Heart left ventricle (tissue), 13 donors: ENCODE measurements around the gene PRTG.

Experiments
- POLR2A ChIP-seq, 2 donors: fragments of 450-650 bp; IDR thresholded peaks; one replicate each; pipeline ENCODE4 v1.6.1; 2017; ENCODE audit warnings: antibody characterized with exemption in 2 of 2, mild to moderate bottlenecking in 2 of 2, moderate library complexity in 2 of 2
- TF ChIP-seq, protein P1 (sequence below), 12 donors: fragments of 200-600 bp; sonication (generic) in 4 of 12; IDR thresholded peaks; one replicate each; pipeline versions ENCODE4 v1.5.0 to v1.8.0; 2018 to 2022; ENCODE audit warnings: antibody characterized with exemption in 12 of 12, mild to moderate bottlenecking in 5 of 12
- donor health status: ischemic (EF 13 %, LVEDD 7.1; RV severe dilation, severe dysfunction).
- donor health status: DM: no; HTN: yes; CAD: no.
- donor health status: DM: no; HTN: no; CAD: no.
- donor health status: ischemic (EF 25% LVEDD 6.9; RV normal size, moderate dysfunction).
- donor health status: ischemic (EF 25% LVEDD 5.7; RV mildly dilated, moderate dysfunction).
- donor health status: ischemic (EF 35%, LVEDD 5.7; RV mildly dilated, moderate dysfunction).
- donor health status: nonischemic (EF 11% LVEDD 7.7; RV severe dilation, severe dysfunction).
- donor health status: DM: yes; HTN: yes; CAD: no.
- donor health status: PGD.
- donor health status: ischemic (EF 29% LVEDD 5.4; RV normal size, mild dysfunction).
- donor health status: nonischemic (EF 23%, LVEDD 6.1; RV moderate dilation, normal function).

DNA sequence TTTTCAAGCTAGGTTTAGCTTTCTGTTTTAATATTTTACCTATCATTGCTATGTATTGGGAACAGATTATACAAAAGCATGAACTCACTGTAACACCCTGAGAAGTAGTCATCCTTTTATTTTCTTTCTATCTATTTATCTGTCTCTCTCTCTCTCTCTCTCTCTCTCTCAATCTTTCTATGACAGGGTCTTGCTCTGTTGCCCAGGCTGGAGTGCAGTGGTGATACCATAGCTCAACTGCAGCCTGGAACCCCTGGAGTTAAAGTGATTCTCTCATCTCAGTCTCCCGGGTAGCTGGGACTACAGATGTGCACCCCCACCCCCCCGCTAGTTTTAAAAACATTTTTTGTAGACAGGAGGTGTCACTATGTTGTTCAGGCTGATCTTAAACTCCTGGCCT lies 28.9 kb downstream of the PRTG start:
- TF ChIP-seq, protein P1, sequence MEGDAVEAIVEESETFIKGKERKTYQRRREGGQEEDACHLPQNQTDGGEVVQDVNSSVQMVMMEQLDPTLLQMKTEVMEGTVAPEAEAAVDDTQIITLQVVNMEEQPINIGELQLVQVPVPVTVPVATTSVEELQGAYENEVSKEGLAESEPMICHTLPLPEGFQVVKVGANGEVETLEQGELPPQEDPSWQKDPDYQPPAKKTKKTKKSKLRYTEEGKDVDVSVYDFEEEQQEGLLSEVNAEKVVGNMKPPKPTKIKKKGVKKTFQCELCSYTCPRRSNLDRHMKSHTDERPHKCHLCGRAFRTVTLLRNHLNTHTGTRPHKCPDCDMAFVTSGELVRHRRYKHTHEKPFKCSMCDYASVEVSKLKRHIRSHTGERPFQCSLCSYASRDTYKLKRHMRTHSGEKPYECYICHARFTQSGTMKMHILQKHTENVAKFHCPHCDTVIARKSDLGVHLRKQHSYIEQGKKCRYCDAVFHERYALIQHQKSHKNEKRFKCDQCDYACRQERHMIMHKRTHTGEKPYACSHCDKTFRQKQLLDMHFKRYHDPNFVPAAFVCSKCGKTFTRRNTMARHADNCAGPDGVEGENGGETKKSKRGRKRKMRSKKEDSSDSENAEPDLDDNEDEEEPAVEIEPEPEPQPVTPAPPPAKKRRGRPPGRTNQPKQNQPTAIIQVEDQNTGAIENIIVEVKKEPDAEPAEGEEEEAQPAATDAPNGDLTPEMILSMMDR (IDR thresholded peaks at IDR 0.05): no peak
- no peak for TF ChIP-seq POLR2A (IDR thresholded peaks at IDR 0.05)
